ENCODE results near the gene MICAL3.
A peak's percentile ranks its signal among the peaks of the same experiment; 100 is the strongest.

Gene MICAL3

GRCh38 chr22:17743661-17744411 is 280.5 kb downstream of the MICAL3 start:
- DNase-seq, result no peak

- DNase-seq, result peak; percentile 34
Observed at GRCh38 chr22:17742527-17742902, 281.8 kb downstream of the MICAL3 start.

- no peak for DNase-seq
Observed at GRCh38 chr22:17741866-17742526, 282.4 kb downstream of the MICAL3 start.

GRCh38 chr22:17739196-17739975 is 285.0 kb downstream of the MICAL3 start:
- DNase-seq, result no peak

GRCh38 chr22:17738386-17739128 is 285.8 kb downstream of the MICAL3 start:
- DNase-seq, result no peak

All from RPMI8226 (cell line).